Neural crest cell (in vitro differentiated cells): ENCODE data around the gene SH3YL1. TPM values are rescaled to one million over a fixed set of nuclear protein-coding genes. Genes with fewer than 3 reads are reported as not detected.

Experiments used
- DNase-seq: peaks from one replicate; pipeline ENCODE4 v3.0.0; 2021; ENCODE audit warnings: low read depth, mixed read lengths, low spot score
- H3K27ac Mint-ChIP-seq: one replicate; pipeline ENCODE4 v1.8.0; 2021; ENCODE audit warnings: mild to moderate bottlenecking, mixed read lengths; ENCODE audit not compliant: unreplicated experiment
- H3K27me3 Mint-ChIP-seq: 2 replicates; pipeline ENCODE4 v1.8.0; 2021; ENCODE audit warnings: low read depth, mild to moderate bottlenecking, mixed read lengths
- H3K36me3 Mint-ChIP-seq: 2 replicates; pipeline ENCODE4 v1.8.0; 2021; ENCODE audit warnings: low read depth, mild to moderate bottlenecking, mixed read lengths
- H3K4me1 Mint-ChIP-seq: 2 replicates; pipeline ENCODE4 v1.8.0; 2021; ENCODE audit warnings: mixed read lengths
- H3K4me3 Mint-ChIP-seq: one replicate; pipeline ENCODE4 v1.8.0; 2021; ENCODE audit warnings: mild to moderate bottlenecking, mixed read lengths
- H3K9me3 Mint-ChIP-seq: 2 replicates; pipeline ENCODE4 v1.8.0; 2021; ENCODE audit warnings: mixed read lengths
- CTCF ChIP-seq: fragments of 200-600 bp; sonication (generic); conservative IDR thresholded peaks from 2 replicates; pipeline ENCODE4 v1.5.0; 2021; ENCODE audit warnings: antibody characterized with exemption, mild to moderate bottlenecking
- total RNA-seq: library from RNA; stranded (reverse); gene quantifications from 2 replicates; pipeline ENCODE4 v1.2.1, GENCODE V29; 2021

SH3YL1 gene
- total RNA-seq, 1 donor from 2014 or later: 31.8 TPM

GRCh38 chr2:203984-204383, 59.8 kb downstream of the SH3YL1 start:
- no peaks in the 10 kb centered on the region for H3K4me1 Mint-ChIP-seq
- peaks cover 14% of the 10 kb centered on the region for H3K27me3 Mint-ChIP-seq
- H3K9me3 Mint-ChIP-seq: no peaks in the 10 kb centered on the region
- no peak overlapping the region for H3K27ac Mint-ChIP-seq
- no peak for DNase-seq
- no peak for TF ChIP-seq CTCF
- no peaks in the 10 kb centered on the region for H3K36me3 Mint-ChIP-seq
- no peak overlapping the region for H3K4me3 Mint-ChIP-seq

DNA sequence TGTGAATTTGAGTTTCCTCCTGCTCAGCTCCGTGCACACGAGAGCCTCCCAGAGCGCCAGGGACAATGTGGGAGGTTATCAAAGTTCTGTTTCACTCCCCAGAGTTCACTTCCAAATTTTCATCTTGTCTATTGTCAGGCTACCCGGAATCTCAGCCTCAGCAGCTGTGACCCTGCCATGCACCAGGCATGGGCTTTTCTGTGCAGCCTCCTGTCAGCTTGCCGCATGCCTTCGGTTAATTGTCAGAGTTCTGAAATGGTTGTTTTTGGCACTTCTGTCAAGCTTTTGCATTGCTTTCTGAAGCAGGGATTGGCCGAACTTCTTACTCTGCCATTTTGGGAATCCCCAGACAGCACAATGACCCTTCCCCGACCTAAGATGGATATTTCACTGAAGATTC, 60.4 kb downstream of the SH3YL1 start:
- Mint-ChIP-seq H3K4me3 (no peak overlapping the region), H3K27me3 (peaks cover 8% of the 10 kb centered on the region), H3K9me3 (no peaks in the 10 kb centered on the region), H3K4me1 (no peaks in the 10 kb centered on the region), H3K27ac (no peak overlapping the region), H3K36me3 (no peaks in the 10 kb centered on the region)
- no peak for DNase-seq
- no peak for TF ChIP-seq CTCF

- Mint-ChIP-seq H3K9me3 (no peaks in the 10 kb centered on the region), H3K4me1 (no peaks in the 10 kb centered on the region), H3K27ac (no peak overlapping the region), H3K36me3 (no peaks in the 10 kb centered on the region), H3K4me3 (no peak overlapping the region), H3K27me3 (peaks cover 4% of the 10 kb centered on the region)
- no peak for DNase-seq
- no peak for TF ChIP-seq CTCF
These were observed 60.9 kb downstream of the SH3YL1 start for GRCh38 chr2:202945-203344.

DNA sequence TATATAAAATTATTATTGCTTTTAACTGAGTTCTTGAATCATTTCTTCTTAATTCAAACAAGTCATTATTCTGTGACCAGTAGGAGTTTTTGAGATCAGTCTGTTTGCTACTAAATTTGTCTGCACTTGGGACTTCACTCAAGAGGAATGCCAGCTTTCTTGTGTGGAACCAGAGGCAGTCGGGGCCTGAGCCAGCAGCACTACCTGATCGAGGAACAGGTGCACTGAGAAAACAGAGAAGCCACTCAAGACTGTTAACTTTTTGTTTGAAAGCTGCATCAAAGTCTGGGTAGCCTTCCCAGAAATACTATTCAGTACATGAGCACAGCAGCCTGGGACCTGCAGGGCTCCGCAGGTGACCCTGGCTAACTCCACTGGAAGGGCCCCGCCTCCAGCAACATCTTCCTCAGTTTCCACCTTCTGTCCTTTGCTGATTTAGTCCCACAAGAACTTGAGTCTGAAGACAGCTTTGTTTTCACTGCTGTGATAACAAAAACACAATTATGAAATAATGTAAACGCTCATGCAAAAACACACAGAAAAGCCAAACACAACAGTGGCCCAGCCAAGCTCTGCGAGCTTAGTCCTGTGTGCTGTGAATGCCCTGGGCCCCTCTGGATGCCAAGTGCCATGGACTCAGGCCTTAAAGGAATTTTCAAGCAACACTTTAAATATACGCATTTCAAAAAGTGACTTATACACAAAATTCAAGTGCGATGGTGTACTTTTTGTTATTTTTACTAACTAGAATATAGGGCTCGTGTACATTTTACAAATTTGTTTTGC, 62.0 kb downstream of the SH3YL1 start:
- no peak for DNase-seq
- no peaks in the 10 kb centered on the region for H3K4me1 Mint-ChIP-seq
- no peaks in the 10 kb centered on the region for H3K9me3 Mint-ChIP-seq
- no peak overlapping the region for H3K4me3 Mint-ChIP-seq
- H3K36me3 Mint-ChIP-seq: no peaks in the 10 kb centered on the region
- H3K27ac Mint-ChIP-seq: no peak overlapping the region
- no peak for TF ChIP-seq CTCF
- H3K27me3 Mint-ChIP-seq: no peaks in the 10 kb centered on the region

DNA sequence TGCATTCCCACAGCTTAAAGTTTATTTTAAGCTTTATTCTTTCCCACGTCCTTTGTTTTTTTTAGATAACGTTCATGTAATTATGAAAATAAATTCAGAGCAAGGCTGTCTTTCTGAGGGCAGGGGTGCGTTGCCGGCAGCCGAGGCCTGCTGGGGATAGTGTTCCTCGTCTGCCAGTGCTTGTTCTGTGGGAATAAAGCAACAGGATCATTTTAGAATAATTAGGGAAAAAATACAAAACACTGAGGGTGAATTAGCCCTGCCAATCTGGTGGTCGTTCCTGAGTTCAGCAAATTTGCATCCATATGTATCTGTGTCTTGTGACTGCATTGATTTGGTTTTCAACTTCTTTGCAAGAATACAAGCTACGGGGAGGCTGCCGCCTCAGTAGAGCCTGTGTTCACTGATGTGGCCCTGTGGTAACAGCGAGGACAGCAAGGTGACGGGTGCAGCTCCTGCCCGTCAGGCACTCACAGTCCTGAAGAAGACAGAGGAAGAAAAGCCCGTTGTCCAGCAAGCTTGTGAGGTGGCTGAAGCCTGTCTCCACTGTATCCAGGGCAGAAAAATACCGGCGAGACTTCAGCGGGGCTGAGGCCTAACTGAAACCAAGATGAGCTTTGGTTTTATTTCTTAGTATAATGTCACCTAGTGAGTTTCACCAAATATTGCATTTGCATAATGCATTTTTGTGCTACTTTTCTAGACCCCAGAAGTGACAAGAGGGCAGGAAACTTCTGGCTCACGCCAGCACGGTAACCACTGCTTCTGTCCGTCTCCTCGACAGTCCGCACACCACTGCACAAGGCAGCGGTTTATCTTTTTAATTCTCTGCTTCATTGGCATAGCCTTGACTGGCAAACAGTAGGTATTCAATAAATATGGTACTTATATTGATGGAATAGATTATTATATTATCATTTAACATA, 64.5 kb downstream of the SH3YL1 start:
- Mint-ChIP-seq H3K27me3 (no peaks in the 10 kb centered on the region), H3K9me3 (no peaks in the 10 kb centered on the region), H3K4me3 (no peak overlapping the region), H3K4me1 (peaks cover 3% of the 10 kb centered on the region), H3K27ac (no peak overlapping the region), H3K36me3 (no peaks in the 10 kb centered on the region)
- DNase-seq: no peak
- no peak for TF ChIP-seq CTCF
